Measurements from ENCODE around the gene PPP1R15A. TPM values are rescaled to one million over a fixed set of nuclear protein-coding genes. Genes with fewer than 3 reads are reported as not detected.
"Not testable (repeated sequence)": the region's sequence is repeated elsewhere in the genome, so short reads cannot be mapped to it uniquely, and the experiment has no call there.

Gene PPP1R15A
- total RNA-seq, 2 donors from 2014 or later = 23.9 to 33.3 TPM

DNA sequence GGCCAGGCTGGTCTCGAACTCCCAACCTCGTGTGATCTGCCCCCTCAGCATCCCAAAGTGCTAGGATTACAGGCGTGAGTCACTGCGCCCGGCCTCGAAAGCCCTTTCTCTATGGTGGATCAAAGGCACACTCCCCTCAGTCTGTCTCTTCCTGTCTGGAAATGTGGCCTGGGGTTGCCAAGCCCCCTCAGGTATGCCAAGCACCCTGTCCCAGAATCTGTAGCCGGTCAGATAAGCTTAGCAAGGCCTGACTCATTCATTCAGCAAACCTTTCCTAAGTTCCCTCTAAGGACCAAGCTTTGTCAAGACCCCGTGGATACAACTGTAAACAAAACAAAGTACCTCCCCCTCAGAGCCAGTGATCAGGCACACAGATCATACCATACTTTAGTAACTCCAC lies 42.0 kb downstream of the PPP1R15A start:
- no peak overlapping the region for H3K9ac ChIP-seq (ENCODE audit: low read depth in 2 of 2, low read length in 2 of 2)
- no peaks in the 10 kb centered on the region for H3K4me1 ChIP-seq
- TF ChIP-seq, protein P1, sequence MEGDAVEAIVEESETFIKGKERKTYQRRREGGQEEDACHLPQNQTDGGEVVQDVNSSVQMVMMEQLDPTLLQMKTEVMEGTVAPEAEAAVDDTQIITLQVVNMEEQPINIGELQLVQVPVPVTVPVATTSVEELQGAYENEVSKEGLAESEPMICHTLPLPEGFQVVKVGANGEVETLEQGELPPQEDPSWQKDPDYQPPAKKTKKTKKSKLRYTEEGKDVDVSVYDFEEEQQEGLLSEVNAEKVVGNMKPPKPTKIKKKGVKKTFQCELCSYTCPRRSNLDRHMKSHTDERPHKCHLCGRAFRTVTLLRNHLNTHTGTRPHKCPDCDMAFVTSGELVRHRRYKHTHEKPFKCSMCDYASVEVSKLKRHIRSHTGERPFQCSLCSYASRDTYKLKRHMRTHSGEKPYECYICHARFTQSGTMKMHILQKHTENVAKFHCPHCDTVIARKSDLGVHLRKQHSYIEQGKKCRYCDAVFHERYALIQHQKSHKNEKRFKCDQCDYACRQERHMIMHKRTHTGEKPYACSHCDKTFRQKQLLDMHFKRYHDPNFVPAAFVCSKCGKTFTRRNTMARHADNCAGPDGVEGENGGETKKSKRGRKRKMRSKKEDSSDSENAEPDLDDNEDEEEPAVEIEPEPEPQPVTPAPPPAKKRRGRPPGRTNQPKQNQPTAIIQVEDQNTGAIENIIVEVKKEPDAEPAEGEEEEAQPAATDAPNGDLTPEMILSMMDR (IDR thresholded peaks at IDR 0.05) = no peak
- DNase-seq = no peak
- H3K9me3 ChIP-seq = no peaks in the 10 kb centered on the region
- H3K4me3 ChIP-seq = no peak overlapping the region
- peaks cover 16% of the 10 kb centered on the region for H3K36me3 ChIP-seq
- no peak overlapping the region for H3K27ac ChIP-seq
- no peaks in the 10 kb centered on the region for H3K27me3 ChIP-seq
- intact Hi-C loops (cut with DNase I) = no loop called here

- no peak overlapping the region for H3K27ac ChIP-seq
Measured at GRCh38 chr19:48915757-48916156, 43.5 kb downstream of the PPP1R15A start.

DNA sequence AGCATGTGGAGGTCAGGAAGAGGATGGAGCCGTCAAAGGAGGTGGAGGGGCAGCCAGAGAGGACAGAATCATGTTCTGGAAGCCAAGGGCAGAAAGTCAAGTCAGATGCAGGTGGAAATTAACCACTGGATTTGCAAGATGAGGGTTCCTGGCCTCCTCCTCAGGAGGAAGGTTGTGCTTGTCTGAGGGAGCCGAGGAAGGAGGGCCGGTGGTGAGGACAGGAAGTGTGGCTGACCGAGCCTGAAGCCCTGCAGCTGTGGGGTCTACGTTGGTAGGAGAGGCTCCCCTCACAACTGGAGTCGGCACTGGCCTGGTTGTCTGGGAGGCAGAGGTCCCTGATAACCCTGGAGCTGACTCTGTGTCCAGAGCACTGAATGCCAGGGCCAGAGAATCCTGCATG lies 45.9 kb downstream of the PPP1R15A start:
- no peak overlapping the region for H3K9ac ChIP-seq (ENCODE audit: low read depth in 2 of 2, low read length in 2 of 2)
- H3K4me3 ChIP-seq = no peak overlapping the region
- no peaks in the 10 kb centered on the region for H3K9me3 ChIP-seq
- no peak overlapping the region for H3K27ac ChIP-seq
- DNase-seq = no peak
- intact Hi-C loops (cut with DNase I) = no loop called here
- peaks cover 13% of the 10 kb centered on the region for H3K36me3 ChIP-seq
- H3K4me1 ChIP-seq = no peaks in the 10 kb centered on the region
- no peaks in the 10 kb centered on the region for H3K27me3 ChIP-seq
- TF ChIP-seq, protein P1 (IDR thresholded peaks at IDR 0.05) = no peak

More at GRCh38 chr19:48915757-48916156, 43.5 kb downstream of the PPP1R15A start:
- Histone ChIP-seq H3K4me3 (no peak overlapping the region), H3K27me3 (no peaks in the 10 kb centered on the region), H3K9me3 (no peaks in the 10 kb centered on the region), H3K36me3 (peaks cover 16% of the 10 kb centered on the region), H3K9ac (ENCODE audit: low read depth in 2 of 2, low read length in 2 of 2) (no peak overlapping the region), H3K4me1 (no peaks in the 10 kb centered on the region)
- TF ChIP-seq, protein P1 (IDR thresholded peaks at IDR 0.05) = no peak
- intact Hi-C loops (cut with DNase I) = no loop called here
- no peak for DNase-seq

DNA sequence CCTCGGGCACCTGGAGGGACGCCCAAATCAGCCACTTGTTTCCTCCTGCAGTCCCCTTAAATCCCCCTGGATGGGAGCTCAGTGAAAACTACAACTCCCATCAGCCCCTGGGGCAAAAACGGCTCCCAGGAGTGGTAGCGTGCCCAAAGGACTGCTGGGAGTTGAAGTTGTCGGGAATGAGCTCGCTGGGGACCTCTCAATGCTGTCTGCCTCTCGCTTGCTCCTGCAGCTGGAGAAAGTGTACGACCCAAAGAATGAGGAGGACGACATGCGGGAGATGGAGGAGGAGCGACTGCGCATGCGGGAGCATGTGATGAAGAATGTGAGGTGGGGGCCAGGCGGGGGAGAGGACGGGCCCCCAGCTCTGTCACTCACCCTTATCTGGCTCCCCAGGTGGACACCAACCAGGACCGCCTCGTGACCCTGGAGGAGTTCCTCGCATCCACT lies 46.6 kb downstream of the PPP1R15A start:
- H3K4me3 ChIP-seq = no peak overlapping the region
- intact Hi-C loops (cut with DNase I) = no loop called here
- TF ChIP-seq, protein P1 (IDR thresholded peaks at IDR 0.05) = no peak
- no peak overlapping the region for H3K9ac ChIP-seq (ENCODE audit: low read depth in 2 of 2, low read length in 2 of 2)
- H3K36me3 ChIP-seq = peaks cover 5% of the 10 kb centered on the region
- no peaks in the 10 kb centered on the region for H3K9me3 ChIP-seq
- H3K27me3 ChIP-seq = no peaks in the 10 kb centered on the region
- H3K4me1 ChIP-seq = no peaks in the 10 kb centered on the region
- no peak for DNase-seq
- no peak overlapping the region for H3K27ac ChIP-seq

GRCh38 chr19:48919271-48919670 lies 47.0 kb downstream of the PPP1R15A start:
- H3K27ac ChIP-seq; H3K36me3 ChIP-seq; DNase-seq; H3K9me3 ChIP-seq; H3K27me3 ChIP-seq; H3K4me1 ChIP-seq; intact Hi-C loops (cut with DNase I); H3K4me3 ChIP-seq; H3K9ac ChIP-seq (ENCODE audit: low read depth in 2 of 2, low read length in 2 of 2): not testable (repeated sequence)

DNA sequence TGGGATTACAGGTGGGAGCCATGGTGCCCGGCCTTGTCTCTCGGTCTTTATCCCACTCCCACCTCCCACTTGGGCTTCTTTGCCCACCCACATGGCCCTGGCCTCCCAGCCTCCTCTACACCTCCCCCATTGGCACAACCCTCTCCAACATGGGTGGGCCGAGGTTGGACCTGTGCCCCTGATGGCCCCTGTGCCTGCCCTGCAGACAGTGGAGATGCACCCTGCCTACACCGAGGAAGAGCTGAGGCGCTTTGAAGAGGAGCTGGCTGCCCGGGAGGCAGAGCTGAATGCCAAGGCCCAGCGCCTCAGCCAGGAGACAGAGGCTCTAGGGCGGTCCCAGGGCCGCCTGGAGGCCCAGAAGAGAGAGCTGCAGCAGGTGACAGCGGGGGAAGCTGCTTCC lies 48.7 kb downstream of the PPP1R15A start:
- Histone ChIP-seq H3K27me3 (no peaks in the 10 kb centered on the region), H3K27ac (no peak overlapping the region), H3K9ac (ENCODE audit: low read depth in 2 of 2, low read length in 2 of 2) (no peak overlapping the region), H3K4me1 (no peaks in the 10 kb centered on the region), H3K9me3 (no peaks in the 10 kb centered on the region), H3K36me3 (no peaks in the 10 kb centered on the region), H3K4me3 (no peak overlapping the region)
- no peak for DNase-seq
- intact Hi-C loops (cut with DNase I) = no loop called here
- TF ChIP-seq, protein P1 (IDR thresholded peaks at IDR 0.05) = no peak

All from colonic mucosa (tissue), 4 donors.